GM20431 (cell line): ENCODE data around the gene KIDINS220.

ENCODE experiments used
- in situ Hi-C: fragments of 300-500 bp; cut with MseI, MboI; formaldehyde crosslinking; loops from one replicate; pipeline ENCODE4 v1.15.0; 2020; ENCODE audit warnings: low sequenced_read_pairs; ENCODE audit not compliant: unreplicated experiment

KIDINS220 gene

DNA sequence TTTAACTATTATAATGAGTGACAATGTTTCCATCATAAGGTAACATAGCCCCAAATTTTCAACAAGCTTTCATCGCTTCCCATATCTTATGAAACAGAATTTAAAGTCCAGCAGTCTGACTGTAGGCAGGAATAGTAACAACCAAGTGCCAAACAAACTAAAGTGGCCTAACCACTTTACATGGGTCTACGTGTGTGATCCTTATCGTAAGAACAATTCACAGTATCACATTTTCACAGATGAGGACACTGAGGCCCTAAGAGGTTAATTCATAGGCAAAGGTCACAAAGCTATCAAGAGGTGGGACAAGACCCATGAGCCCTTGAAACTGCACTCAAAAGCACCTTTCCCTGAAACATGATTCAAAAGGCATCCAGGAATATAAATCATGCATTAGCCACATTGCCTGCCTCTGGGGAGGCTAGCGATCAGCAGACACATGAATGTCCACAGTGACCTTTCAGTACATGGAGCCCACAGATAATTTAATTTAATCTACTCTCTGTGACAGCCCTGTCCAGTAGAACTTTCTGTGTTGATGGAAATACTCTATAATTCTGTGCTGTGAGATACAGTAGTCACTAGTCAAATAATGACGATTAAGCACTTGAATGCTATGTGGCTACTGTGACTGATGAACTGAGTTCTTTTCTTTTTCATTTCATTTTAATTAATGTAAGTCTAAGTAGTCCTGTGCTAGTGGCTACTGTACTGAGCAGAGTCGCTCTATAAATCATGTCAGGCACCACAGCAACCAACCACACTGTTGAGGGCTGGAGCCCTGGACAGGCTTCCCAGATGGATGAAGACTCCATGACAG is 30.3 kb downstream of the KIDINS220 start:
- in situ Hi-C loops, result no loop called here

DNA sequence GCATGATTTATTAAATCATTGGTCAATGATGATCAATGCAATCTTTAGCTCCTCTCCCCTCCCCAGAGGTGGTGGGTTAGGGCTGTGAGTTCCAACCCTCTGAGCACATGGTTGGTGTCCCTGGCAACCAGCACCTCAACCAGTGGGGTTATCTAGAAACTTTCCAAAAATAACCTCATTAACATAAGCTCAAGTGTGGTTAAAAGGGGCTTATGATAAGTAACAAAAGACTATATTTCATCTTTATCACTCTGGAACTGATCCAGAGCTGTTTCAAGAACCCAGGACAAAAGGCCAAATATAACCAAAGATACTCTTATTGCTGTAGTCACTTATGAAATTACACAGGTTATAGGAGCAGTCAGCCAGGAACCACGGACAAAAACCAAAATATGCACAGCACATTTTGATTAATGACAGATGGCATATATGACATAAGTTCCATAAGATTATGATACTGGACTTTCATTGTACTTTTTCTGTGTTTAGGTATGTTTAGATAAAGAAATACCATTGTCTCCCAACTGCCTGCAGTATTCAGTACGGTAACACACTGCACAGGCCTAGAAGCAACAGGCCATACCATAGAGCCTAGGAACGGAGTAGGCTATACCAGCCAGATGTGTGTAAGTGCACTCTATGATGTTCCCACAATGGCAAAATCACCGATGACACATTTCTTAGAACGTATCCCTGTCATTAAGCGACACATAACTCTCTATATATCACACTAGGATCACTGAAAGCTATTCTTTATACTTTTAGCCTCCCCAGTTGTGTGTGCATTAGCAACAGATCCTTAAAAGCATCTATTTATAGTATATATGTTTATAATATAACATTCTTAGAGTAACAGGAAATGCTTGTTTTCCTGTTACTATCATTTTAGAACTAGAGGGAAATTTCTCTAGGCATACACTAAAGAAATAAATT is 31.9 kb downstream of the KIDINS220 start:
- in situ Hi-C loops, result no loop called here

DNA sequence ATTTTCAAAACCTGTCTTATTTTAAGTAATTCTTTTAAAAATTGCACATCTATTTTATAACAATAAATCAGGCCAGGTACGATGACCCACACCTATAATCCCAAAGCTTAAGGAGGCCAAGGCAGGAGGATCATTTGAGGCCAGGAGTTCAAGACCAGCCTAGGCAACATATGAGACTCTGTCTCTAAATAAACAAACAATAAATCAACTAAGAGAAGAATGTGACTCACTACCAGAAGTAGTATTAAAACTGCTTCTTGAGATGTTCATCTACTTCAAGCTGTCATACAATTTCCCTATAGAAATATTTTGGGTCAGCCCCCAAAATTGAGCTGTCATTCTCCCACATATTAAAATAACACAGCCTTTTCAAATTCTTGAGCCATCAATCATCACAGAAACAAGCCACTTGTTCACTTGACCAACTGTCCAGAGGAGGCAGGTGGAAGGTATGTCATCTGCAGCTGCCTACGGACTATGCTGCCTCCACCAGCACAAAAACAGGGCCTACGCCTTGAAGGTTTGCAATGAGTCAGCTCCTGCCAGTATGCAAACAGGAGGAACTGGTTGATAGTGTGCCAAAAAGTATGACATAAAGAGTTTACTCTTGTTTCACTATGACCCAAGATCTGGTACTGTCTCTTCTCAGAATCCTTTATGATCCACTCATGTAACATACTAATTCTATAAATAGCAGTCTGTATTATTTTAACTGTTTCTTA is 33.6 kb downstream of the KIDINS220 start:
- in situ Hi-C loops, result no loop called here

DNA sequence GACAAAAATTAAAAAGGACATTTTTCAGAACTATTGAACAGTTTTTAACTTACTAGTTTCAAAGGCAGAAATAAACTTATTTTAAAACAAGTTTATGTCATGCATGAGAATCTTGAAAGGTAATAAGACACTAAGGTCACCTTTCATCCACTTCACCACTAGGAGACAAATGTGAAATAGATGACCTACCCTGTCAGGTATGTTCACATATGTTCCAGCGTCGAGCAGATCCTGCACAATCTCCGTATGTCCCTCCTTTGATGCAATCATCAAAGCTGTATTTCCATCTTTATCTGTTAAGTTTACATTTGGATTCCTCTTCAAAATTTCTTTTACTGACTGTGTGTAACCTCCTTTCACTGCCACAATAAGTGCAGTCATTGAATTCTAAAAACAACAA is 34.7 kb downstream of the KIDINS220 start:
- in situ Hi-C loops, result no loop called here

DNA sequence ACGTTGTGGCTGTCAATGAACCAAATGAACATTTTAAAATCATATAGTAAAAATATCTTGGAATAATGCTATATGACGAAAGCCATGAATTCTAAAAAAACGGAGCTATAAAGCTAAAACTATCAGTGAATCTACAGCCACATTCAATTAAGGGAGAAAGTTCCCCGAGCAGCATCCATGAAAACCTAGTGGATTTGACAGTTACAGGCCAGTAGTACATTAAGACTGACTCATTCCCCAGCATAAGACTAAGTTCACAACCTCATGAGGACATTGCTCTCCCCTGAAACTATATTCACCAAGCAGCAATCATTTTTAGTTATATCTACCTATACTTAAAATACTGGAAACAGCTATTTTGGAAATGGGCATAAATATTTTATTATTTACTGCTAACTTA is 36.6 kb downstream of the KIDINS220 start:
- in situ Hi-C loops, result no loop called here

DNA sequence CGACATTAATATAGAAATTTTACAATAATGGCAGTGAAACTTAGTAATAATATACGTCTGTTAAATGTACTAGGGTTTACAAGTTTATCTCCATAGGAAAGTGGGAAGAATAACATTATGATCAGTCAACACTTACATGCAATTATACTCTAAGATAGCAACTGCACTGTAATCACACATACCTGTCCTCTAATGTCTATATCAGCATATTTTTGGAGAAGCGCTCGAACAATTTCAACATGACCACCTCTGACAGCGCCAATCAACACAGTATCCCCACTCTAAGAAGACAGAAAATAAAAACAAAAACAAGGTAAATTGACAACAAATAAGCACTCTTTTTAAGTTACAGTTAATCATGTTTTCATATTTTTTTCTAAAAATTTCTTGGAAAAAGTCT is 37.2 kb downstream of the KIDINS220 start:
- in situ Hi-C loops, result no loop called here

DNA sequence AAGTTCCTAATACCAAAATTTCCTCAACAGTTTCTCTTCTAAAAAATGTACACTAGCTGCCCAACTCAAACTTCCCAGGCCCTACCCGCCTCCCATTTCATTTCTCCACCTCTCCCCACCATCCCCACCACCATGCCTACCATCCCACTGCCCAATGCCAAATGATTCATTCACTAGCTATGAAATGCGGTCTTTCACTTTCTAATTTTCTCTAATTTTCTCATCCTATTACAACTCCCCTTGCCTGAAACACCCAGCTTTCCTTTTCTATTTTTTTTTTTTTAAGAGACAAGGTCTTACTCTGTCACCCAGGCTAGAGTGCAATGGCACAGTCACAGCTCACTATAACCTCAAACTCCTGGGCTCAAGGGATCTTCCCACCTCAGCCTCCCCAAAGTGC is 38.4 kb downstream of the KIDINS220 start:
- in situ Hi-C loops, result no loop called here

DNA sequence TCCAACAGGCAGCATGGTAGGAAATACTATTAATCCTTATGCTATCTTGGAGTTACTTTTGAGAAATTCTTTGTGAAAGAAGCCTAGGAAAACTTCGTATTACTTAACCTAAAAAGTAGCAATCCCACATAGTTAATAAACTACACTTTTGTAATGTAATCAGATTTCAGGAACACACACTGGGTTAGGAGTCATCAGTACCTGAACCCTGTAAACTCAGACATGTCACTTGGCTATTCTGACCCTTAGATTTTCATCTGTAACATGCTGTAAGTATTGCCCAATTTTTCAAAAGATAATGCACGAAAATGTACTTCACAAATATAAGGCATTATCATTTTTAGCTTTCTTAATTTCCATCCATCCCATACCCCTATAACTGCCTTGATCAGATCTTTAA is 39.0 kb downstream of the KIDINS220 start:
- in situ Hi-C loops, result no loop called here

DNA sequence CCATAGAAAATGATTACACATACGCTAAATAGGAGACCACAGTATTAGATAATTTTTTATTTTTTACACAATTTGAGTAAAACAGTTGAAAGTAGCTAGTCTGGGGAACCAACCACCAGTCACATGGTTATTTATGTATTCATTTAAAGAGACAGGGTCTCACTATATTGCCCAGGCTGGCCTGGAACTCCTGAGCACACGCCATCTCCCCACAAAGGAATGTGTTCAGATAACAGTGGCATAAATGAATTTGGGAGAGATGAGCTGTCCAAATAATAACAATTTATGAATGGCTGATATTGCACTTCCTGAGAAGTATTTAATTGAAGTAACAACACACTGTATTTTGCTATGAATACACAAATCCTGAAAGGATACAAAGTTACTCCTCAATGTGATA is 39.7 kb downstream of the KIDINS220 start:
- in situ Hi-C loops, result no loop called here

DNA sequence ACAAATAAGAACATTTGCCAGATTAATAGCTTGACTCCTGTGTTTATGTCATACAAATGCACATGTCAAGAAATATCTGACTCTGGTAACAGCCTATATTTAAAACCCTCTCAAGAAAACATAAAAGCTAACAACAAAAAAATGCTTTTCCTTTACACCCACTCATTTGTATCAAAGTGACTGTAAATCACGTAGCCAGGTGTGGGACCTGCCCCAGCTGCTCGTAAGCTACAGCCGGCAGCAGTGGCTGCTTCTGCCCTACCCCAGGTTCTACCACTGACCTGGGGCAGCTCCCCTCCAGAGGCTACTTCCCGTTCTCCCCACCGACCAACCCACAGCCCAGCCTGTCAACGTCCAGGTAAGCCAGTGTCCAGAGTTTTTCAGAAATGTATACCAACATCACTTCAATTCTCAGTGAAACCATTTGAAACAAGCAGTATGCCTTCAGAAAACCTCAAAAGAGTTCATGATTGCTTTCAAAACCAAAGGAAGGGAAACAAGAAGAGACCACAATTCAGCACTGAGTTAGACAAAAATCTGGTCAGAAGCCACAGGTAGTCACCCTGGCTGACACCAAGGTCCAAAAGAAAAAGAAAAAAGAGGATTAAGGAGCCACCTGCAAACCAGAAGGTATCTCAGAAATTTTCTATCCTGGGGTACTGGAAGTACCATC is 40.4 kb downstream of the KIDINS220 start:
- in situ Hi-C loops, result no loop called here

DNA sequence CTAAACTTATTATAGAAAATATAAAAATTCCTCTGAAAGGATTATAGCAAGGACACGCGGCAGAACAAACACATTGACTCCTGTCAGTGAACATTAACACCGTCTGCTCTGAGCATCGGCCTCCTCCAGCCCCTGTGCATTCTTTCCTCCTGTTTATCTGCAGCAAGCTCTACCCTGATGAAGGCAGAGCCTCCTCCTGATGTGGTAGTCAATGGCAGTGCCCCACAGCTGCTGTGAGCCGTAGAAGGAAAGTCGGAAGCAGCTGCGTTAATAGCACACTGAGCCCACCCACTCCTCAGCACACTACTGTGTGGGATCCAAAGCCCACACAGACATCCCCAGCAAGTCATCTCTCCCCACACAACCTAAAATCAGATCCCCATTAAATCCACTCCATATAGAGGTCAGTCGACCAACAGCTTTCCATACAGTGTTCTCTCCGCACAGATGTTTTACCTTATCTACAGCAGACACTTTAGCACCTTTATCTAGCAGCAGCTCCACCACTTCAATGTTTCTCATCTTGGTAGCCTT is 41.0 kb downstream of the KIDINS220 start:
- in situ Hi-C loops, result no loop called here

DNA sequence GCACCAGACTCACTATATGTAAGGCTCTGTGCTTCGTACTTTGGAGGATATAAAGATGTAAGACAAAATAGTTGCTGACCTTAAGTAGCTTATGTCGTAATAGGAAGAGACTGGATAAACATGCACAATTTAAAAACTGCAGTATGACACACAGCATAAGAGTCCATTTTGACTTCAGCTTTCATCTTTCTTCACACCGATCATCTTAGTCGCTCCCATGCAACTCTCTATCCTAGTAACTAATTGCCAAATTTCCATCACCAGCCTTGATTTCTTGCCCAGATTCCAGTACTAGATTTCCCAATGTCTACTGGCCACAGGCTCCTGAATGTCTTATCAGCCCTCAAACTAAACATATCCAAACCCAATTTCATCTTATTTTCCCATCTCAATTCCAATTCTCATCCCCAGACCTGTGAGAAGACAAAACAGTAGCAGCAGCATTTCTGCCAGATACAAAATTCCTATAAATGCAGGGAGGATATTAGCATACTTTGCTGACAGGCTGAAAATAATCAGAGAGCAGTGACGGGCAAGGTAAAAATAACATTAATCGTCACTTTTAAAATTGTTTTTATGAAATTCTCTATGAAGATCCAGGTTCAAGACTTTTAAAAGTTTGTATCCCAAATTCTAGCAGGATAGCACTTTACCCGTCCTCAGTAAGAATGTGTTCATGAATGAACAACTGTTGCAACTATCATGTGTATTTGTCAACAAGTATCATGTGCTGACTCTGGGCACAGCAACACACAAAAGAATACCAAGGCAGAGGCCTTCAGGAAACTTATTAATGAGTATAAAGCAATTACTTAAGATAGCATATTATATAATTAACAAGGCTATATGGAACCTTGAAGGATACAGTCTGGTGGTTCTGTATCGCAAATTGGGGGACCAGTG is 42.2 kb downstream of the KIDINS220 start:
- in situ Hi-C loops, result no loop called here

DNA sequence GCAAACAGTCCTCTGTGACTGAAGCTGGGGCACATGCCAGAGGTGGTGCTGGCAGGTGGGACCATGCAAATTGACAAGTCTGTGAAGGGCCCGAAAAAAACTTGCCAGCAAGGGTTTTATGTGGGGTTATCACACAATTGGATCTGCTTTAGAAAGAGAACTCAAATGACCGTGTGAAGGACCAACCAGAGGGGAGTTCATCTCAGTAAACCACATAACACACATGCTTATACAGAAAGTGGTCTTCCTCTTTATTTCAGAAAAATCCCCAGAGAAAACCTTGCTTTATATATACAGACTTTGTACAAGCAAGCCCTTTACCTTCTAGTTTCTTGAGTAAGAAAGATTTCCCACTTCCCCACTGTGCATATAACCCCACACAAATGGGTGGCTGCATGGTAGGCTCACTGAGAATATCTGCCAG is 46.7 kb downstream of the KIDINS220 start:
- in situ Hi-C loops, result no loop called here

DNA sequence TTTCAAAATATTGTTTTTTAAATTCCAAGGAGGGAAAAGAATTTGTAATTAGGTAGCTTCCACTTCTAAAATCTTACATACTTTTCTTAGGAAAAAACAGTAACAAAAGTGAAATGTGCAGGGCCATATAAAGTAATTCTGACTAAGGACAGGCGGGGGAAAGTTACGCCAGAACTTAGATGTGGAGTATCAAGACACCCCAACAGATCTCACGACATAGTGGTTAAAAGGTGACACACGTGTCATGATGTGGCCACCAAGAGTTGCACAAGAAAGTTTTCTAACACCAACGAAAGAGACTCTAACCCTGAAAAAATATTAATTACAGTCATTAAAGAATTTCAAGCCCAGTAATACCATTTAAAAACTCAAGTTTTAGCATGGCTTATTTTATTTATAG is 51.0 kb downstream of the KIDINS220 start:
- in situ Hi-C loops, result no loop called here

DNA sequence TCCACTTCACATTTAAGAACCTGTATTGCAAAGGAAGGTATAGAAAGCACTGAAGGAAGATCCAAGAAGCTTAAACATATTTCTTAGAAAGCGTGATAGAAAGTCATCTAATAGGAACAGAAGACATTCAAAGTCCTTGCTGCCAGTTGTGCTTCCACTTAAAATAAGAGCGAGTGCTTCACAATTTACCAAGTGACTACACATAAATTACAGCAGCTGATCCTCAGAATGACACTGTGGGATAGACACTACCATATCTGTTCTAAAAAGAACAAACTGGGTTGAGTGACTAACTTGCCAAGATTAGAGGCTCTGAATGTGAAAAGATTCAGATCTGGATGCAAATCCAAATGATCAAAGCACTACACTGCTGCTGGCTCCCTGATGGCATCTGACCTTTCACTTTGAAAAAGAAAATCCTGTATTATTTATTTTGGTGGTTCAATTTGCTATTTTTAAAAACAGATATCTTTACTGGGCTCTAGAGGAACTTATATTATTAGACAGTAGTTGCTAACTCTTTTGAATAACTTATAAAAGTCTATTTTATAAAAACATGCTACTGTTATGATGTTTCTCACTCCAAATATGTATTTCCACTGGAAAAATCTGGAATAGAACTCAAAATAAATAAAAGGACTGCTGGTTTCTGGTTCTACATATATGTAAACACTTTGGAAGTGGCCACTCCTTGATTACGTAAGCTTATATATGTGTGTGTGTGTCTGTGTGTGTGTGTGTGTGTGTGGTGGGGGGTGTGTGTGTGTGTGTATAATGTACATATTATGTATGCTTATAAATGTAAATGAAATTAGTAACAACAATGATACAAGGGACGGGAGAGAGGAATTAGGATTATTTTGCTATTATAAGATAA is 57.4 kb downstream of the KIDINS220 start:
- in situ Hi-C loops, result no loop called here

DNA sequence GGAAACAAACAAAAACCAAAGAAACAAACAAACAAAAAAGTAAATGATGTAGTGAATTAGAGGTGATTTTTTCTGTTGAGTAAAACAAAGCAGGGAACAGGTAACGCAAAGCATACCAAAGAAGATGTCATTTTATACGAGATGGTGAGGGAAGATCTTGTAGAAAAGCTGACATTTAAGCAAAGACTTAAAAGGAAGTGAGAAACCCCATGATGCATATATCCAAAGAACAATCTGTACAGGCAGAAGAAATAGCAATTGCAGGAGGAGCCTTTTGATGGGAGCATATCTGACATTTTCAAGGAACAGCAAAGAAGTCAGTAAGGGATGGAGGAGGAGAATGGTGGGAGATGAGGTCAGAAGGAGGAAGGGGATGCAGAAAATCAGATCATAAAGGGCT is 63.0 kb downstream of the KIDINS220 start:
- in situ Hi-C loops, result no loop called here

DNA sequence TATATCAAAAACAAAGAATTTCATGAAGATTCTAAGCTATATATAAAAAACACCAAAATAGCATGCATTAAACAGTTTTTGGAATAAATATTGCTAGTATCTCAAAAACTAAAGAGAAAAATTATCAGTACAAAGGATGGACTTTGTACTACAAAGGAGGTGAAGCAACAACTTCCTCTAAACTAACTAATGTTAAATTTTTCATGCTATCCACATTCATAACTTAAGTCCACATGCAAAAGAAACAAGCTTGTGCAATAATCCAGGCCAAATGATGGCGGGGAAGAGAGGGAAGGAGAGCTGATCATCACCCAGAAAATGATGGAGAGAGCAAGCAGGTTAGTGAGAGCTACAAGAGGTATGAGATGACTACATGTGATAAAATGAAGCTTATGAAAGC is 70.1 kb downstream of the KIDINS220 start:
- in situ Hi-C loops, result no loop called here
